Activated CD4-positive, alpha-beta T cell treated with anti-CD3 and anti-CD28 coated beads, Interleukin-2, amount 50 U/mL, for 4 hours (primary cell): ENCODE data around the gene PRR14.
"Not testable (repeated sequence)": the region's sequence is repeated elsewhere in the genome, so short reads cannot be mapped to it uniquely, and the experiment has no call there.

ENCODE experiments used
- DNase-seq, 2 experiments: peaks; one replicate each; pipeline ENCODE4 v3.0.0-alpha.2; 2020

PRR14 gene

GRCh38 chr16:30633526-30633925, 17.2 kb upstream of the PRR14 start:
- DNase-seq = no peak

- no peak for DNase-seq
These were observed 14.2 kb upstream of the PRR14 start for GRCh38 chr16:30636599-30636998.

GRCh38 chr16:30637139-30637538, 13.6 kb upstream of the PRR14 start:
- DNase-seq = not testable (repeated sequence)

GRCh38 chr16:30637944-30638343, 12.8 kb upstream of the PRR14 start:
- no peak for DNase-seq

GRCh38 chr16:30641378-30641982, 9.3 kb upstream of the PRR14 start:
- no peak for DNase-seq

- DNase-seq = no peak
These were observed 6.4 kb upstream of the PRR14 start for GRCh38 chr16:30644334-30644830.

- no peak for DNase-seq
These were observed 5.0 kb upstream of the PRR14 start for GRCh38 chr16:30645727-30646126.

GRCh38 chr16:30647274-30647571, 3.5 kb upstream of the PRR14 start:
- DNase-seq = no peak

- no peak for DNase-seq
These were observed 913 bp upstream of the PRR14 start for GRCh38 chr16:30649725-30650368.

- peak; percentile 57 to 64 for DNase-seq
These were observed 604 bp downstream of the PRR14 start for GRCh38 chr16:30651124-30652004.

- no peak for DNase-seq
These were observed 1.2 kb downstream of the PRR14 start for GRCh38 chr16:30652005-30652296.

GRCh38 chr16:30652718-30653117, 2.0 kb downstream of the PRR14 start:
- no peak for DNase-seq

- no peak for DNase-seq
These were observed 4.1 kb downstream of the PRR14 start for GRCh38 chr16:30654856-30655255.

- DNase-seq = no peak
These were observed 5.1 kb downstream of the PRR14 start for GRCh38 chr16:30655815-30656347.

- DNase-seq = no peak
These were observed 5.6 kb downstream of the PRR14 start for GRCh38 chr16:30656388-30656787.

- no peak for DNase-seq
These were observed 6.5 kb downstream of the PRR14 start for GRCh38 chr16:30656974-30657865.

- peak; percentile 100 for DNase-seq
These were observed 7.3 kb downstream of the PRR14 start, which contains the start of gene FBRS for GRCh38 chr16:30657866-30658730. Gene FBRS, plus strand, starts transcription at chr16:30658431. Its CDS starts 1,088 bp downstream, at chr16:30659519.

- peak; percentile 92 to 94 for DNase-seq
These were observed 8.2 kb downstream of the PRR14 start for GRCh38 chr16:30658731-30659506.

- DNase-seq = peak in 1 of 2 experiments; percentile 26
These were observed 9.0 kb downstream of the PRR14 start for GRCh38 chr16:30659507-30660423.
